Activated CD4-positive, alpha-beta T cell treated with anti-CD3 and anti-CD28 coated beads, Interleukin-2, Interleukin-4, amounts not matched to agents 100 ng/mL and 50 ng/mL, durations not matched to agents 16 hours and 8 hours (primary cell): ENCODE results near the gene FGF2.
"Not testable (repeated sequence)": the region's sequence is repeated elsewhere in the genome, so short reads cannot be mapped to it uniquely, and the experiment has no call there.

Experiments
- DNase-seq: peaks from one replicate; pipeline ENCODE4 v3.0.0-alpha.2; 2020; ENCODE audit warnings: low spot score

FGF2 gene

DNA sequence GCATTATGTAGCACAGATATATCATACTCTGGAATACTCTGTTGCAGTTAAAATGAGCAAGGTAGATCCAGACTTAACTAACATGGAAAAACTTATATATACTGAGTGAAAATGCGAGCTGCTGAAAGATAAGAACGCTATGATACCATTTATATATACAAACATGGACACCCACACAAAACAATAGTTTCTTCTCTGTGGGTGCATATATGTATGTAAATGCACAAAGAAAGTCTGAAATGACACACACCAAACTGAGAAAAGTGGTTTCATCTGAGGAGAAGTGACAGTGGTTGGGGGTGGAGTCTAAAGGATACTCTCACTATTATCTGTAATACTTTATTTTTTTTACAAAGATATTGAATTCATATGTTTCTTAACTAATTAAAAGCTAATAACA lies 12.2 kb upstream of the FGF2 start:
- DNase-seq = peak; percentile 69

DNA sequence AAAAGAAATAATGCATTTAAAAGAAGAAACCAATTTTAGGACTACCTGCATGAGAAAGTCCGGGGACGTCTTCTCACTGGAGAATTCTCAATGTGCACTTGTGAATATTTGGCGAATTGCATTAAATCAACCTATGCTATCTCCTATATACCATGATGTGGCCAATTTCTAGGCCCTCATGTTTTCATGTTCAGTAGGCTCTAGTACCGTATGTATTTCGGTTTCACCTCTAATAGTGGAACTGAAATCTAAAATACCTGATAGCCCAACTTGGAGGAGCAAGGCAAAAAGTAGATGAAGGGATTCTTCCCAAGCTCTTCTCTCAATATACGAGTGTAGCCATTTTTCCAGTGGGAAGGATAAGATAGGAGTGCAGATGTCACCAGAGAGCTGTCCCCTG lies 11.4 kb upstream of the FGF2 start:
- DNase-seq = no peak

DNA sequence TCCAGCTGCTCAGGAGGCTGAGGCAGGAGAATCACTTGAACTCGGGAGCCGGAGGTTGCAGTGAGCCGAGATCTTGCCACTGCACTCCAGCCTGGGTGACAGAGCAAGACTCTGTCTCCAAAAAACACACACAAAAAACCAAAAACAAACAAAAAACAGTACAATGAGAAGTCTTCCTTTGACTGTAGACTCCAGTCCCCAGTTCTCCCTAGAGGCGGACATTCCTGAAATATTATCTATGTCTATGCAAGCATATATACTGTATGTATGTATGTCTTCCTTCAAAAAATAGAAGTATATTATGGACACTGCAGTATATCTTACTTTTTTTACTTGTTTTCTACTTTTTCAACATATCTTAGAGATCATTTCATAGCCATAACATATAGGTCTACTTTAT lies 10.2 kb upstream of the FGF2 start:
- DNase-seq = no peak

DNA sequence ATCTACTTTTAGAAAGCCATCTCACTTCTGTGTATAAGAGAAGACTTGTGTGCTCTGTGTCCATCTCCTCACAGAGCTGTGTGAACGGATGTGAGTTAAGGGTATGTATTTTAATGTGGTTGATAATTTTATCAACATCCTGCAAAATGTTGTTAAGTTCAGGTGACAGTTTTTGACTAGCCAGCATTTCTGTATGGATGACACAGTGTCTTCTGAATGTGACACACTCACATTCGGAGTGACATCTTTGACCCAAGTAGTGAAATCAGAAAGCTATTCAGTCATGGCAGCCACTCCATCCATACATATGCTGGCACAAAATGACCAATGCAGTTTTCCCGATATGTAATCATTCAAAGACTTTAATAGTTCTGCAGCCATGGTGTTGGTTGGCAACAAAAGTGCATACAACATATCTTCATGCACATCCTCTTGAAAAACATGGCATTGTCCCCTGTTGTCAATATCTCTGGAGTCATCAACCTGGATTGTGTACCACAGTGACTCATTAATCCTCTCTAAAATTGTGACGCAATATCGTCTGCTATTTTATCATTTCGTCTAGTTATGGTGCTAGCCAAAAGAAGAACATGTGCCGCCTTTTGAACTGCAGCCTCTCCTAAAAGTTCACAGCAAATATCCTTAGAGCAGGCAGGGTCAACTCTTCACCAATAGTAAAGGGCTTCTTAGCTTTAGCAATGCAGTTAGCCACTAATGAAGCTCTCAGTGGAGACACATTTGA lies 6.8 kb upstream of the FGF2 start:
- no peak for DNase-seq

DNA sequence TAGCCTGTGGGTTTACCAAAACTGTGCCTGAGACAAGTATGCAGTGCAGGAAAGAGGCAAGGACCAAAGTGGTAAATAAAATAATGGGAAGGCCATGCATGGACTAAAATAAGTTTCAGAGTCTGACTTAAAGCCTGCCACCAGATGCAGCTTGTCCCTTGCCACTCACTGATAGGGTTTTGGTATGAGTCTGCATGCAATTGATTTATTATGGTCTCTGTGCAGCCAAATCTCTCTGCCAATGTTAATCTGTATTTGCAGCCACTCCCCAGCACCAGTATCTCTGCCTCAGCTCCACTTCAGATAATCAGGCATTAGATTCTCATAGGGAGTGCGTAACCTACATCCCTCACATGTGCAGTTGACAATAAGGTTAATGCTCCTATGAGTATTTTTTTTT lies 5.5 kb upstream of the FGF2 start:
- DNase-seq = no peak

DNA sequence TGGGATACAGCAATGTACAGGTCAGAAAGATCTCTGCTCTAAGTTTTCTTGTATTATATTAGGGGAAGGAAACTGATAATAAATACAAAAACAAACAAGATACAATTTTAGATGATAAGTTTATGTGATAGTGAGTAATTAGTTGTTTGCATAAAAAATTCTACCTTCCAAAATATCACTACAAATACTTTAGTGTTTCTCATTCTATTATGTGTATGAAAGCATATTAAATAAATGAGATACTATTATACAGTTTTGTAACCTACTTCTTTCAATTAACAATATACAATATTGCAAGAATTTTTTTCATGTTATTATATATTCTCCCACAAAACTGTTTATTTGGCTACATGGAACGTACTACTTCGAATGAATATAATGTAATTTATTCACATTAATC lies 4.2 kb upstream of the FGF2 start:
- DNase-seq = no peak

DNA sequence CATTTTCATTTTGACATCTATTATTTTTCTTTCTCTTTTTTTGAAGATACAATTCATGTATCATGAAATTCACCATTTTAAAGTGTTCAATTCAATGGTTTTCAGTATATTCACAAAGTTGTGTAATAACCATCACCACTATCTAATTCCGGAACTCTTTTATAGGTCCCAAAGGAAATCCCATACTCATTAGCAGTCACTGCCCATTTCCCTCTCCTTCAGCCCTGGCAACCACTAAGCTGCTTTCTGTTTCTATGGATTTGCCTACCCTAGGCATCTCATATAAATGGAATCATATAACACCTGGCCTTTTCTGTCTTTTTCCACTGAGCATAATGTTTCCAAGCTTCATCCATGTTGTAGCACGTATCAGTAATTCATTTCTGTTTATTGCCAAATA lies 3.2 kb upstream of the FGF2 start:
- no peak for DNase-seq

DNA sequence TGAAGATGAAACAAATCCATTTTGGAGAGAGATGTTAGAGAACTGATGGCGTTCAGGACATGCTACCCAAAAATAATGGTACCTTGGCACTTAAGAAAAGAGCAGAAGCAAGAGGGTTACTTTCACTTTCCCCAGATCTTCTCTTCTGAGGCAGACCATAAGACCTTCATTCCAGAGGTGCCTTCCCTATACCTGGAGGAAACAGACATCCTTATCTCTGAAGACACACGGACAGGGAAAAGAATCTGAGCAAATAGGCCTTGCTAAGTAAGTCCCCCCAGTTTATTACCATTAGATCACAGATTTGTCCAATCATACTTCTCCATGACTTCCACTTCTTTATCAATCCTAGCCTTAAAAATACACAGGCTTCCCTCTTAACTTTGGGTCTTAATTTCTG lies 2.0 kb upstream of the FGF2 start:
- no peak for DNase-seq

DNA sequence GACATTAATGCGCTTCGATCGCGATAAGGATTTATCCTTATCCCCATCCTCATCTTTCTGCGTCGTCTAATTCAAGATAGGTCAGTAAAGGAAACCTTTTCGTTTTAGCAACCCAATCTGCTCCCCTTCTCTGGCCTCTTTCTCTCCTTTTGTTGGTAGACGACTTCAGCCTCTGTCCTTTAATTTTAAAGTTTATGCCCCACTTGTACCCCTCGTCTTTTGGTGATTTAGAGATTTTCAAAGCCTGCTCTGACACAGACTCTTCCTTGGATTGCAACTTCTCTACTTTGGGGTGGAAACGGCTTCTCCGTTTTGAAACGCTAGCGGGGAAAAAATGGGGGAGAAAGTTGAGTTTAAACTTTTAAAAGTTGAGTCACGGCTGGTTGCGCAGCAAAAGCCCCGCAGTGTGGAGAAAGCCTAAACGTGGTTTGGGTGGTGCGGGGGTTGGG lies 528 bp upstream of the FGF2 start:
- DNase-seq = no peak

DNA sequence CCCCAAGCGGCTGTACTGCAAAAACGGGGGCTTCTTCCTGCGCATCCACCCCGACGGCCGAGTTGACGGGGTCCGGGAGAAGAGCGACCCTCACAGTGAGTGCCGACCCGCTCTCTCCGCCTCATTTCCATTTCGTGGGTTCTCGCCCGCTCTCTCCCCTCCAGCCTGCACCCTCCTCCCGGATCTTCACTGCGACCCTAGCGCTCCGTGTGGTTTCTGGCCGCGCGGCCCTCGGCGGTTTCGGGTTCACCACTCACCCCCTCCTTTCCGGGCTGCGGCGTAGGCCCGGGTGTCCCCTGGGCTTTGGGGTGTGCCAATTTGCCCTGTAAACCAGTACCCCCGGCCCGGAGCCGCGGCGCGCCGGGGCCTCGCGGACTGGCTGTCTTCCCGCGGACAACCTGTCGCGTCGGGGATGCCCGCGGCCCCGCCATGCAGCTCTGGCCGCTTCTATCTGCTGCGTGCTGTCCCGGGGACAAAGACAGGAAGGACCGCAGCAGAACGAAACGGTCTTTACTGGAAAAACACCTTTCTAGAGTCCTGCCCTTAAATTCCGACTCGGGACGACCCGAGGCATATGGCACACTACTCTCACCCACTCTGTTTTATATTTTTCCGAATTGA lies 737 bp downstream of the FGF2 start:
- peak; percentile 39 for DNase-seq

DNA sequence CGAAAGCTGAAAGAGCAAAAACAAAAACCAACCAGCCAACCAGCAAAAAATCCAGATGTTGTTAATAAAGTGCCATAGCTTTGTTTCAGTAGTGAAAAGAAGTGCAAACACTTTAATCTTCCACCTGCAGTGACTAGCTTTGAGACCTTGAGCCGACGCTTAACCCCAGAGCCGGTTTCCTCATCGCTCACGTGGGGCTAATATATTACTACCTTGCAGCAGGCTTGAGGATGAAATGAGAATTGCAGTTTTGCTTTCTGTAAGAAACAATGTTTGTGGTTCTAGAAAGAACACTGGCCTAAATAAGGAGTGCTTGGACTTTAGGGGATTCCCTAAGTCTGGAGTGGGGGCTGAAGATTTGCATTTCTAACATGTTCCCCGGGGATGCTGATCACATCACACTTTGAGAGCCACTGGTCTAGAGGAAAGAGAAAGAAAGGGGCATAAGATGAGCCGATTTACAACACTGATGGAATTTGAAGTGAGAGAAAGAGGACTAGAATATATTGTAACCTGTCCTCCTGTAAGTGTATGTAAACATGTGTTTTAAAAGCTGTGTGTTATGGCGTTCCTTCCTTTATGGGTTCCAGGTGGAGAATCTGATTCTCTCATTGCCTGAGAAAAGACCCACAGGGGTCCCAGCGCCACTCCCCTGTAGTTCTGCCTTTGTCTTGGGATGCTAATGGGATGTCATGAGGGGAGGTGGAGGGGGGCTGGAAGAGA lies 1.4 kb downstream of the FGF2 start:
- peak; percentile 72 for DNase-seq

DNA sequence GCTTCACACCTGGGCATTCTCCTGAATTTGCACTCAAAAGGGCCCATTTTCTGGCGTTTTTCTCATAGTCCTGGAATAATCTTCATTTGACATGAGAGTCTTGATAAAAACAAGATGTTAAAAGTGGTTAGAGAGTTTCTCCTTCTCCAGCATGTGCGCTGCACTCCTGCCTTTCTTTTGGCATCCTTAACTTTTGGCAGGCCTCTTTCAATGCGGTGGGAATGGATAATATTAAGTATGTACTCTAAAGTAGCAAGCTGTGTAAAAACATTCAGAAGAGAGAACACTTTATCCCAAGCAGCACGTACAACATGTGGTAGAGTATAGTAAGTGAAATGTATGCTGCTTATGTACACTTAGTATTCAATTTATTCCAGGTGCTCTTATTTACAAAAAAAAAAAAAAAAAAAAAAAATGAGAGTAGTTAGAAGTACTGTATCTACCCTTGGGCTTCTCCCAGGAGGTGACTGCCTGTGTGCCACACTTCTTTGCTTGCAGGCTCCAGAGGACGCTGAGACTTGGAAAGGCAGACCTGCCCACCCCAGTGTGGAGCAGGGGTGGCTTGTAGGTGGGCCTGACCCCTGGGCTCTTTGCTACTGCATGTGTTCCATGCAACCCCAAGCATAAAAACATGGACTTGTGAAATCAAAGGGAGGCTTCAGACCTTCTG lies 3.9 kb downstream of the FGF2 start:
- no peak for DNase-seq

DNA sequence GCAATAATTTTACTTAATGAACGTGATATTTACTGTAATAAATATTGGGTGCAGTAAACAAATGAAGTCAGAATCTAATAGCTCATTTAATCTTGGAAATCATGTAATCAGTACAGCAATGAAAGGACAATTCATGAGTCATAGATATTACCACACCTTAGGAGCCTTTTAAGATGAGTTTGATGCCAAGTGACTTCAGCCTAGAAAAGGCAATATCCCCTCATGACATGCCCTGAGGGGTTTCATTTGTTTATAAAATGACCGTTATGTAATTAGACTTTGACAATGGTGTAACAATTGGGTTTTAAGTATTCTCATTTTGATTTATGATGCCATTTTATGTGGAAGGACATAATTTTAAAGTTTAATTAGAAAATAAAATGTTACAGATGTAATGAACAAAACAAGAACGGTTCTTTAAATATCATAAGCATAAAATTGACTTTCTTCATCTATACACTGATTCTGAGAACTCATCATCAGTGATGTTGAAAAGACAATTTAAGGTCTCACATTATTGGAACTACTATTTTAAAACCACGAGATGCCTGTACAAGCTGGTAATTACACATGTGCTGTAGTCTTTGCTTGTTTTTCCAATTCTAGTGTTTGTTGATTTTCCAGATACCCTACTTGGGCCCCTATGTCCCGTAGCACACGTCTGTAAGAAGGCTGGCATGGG lies 5.0 kb downstream of the FGF2 start:
- no peak for DNase-seq

DNA sequence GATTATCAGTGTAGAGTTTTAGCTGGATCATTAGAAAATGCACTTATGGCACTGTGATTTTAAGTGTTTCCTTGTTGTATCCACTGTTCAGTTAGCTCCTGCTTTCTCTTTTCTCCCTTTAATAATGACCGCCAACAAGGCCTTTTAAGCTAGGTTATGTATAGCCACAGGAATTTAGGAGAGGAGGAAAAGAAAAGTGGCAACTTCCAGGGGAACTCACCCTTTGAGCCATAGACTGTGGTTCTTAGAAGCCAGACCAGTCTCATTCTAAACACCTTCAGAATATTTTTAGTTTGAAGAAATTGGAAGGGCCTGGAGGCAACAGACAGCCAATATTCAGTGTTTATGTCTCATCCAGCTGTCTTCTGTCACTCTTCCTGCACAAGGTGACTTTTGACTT lies 6.1 kb downstream of the FGF2 start:
- no peak for DNase-seq

DNA sequence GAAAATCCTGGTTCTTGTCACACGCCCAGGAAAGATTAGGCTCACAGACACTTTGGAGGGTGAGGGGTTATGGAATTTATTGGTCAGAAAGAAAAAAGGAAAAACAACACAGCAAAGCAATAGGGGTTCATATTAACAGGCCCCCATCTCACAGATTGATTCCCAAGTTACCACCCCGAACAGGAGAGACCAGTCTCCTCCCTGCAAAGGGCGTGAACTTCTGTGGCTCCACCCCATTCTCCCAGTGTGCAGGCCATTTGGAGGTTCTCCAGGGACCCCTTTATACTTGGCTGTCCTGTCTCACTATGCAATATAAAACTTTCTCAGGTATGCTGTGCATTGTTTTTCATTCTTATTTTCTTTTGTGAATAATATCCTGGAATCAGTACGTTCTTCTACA lies 7.4 kb downstream of the FGF2 start:
- DNase-seq = no peak

DNA sequence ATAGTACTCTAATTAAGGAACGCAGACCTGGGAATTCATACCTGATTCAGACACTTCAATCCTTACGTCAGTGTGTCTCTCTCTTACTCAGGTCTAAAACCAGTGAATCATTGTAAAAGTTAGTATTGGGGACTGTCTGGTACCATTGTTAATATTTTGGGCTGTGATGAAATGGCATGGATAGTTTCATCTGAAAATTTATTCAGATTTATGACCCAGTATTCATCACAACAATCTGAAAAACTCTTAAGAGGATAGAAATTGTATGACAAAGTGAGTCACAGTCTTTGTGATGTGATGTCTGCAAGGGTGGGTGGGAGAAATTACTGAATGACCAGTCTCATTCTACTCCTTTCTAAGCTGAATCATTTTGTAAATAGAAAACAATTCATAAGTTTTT lies 10.3 kb downstream of the FGF2 start:
- no peak for DNase-seq

DNA sequence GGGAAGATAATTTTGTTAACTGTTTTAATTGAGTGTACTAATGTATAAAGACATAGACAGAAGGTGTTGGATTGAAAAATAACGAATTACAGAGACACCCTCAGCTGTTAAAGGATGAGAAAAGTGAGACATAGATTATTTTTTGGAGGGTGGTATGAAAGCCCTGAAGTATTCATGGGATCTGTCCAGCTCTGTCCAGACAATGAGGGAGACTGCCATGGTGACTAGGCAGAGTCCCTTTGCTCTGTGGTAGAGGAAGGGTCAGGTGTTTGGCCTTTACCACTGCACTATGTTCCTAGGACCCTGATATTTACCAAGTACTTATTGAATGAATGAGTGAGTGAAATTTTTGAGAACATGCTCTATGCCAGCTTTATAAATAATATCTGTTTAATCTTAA lies 11.4 kb downstream of the FGF2 start:
- no peak for DNase-seq

DNA sequence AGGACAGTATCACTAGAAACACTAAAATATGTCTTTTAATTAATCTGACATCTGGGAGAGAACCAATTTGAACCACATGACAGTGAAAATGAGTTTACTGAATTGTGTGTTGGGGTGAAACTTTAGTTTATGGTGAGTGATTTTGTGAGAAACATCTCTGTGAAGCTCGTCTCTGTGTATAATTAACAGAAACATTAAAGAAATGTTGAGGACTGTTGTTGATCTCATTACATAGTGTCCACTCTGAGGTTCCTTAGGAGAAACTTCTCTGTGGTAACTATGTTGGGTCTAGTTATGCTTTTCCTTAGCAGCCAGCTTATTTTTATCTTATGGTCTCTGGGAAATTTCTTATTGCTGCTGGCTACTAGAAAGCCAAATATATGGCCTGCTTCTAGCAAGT lies 15.8 kb downstream of the FGF2 start:
- DNase-seq = no peak

DNA sequence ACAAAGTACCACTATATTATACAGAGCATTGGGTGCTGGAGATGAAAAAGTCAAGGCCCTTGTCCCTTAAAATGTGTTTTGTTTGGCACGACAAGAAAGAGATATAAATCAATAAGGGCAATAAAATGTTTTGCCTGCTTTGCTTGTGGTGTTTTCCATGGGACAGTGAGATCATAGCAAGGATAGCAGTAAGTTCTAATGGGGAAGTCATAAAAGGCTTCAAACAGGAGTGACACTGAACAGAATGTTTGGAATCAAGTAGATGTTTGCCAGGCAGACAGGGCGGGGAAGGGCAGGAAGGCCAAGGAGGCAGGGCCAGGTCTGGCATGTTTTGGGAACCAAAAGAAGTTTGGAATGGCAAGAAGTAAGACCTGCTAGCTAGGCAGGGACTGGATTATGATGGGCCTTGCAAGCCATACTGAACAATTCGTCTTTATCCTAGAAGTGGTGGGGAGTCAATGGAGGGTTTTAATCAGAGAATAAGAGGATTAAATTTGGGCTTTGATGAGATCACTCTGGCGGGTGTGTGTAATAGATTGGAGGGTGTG lies 16.4 kb downstream of the FGF2 start:
- DNase-seq = no peak

DNA sequence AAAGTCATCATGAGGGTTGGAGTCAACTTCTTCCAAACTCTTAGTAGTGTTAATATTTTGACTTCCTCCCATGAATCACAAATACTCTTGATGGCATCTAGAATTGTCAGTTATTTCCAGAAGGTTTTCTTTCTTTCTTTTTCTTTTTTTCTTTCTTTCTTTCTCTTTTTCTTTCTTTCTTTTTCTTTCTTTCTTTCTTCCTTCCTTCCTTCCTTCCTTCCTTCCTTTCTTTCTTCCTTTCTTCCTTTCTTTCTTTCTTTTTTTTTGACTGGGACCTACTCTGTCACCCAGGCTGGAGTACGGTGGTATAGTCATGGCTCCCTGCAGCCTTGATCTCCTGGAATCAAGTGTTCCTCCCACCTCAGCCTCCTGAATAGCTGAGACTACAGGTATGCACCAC lies 17.8 kb downstream of the FGF2 start:
- DNase-seq = not testable (repeated sequence)

DNA sequence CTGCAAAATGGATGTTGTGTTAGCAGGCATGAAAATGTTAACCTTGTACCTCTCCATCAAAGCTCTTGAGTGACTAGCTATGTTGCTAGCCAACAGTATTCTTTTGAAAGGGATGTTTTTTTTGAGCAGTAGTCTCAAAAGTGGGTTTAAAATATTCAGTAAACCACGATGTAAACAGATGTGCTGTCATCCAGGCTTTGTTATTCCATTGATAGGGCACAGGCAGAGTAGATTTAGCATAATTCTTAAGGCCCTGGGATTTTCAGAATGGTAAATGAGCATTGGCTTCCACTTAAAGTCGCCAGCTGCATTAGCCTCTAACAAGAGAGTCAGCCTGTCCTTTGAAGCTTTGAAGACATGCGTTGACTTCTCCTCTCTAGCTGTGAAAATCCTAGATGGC lies 18.4 kb downstream of the FGF2 start:
- DNase-seq = no peak

DNA sequence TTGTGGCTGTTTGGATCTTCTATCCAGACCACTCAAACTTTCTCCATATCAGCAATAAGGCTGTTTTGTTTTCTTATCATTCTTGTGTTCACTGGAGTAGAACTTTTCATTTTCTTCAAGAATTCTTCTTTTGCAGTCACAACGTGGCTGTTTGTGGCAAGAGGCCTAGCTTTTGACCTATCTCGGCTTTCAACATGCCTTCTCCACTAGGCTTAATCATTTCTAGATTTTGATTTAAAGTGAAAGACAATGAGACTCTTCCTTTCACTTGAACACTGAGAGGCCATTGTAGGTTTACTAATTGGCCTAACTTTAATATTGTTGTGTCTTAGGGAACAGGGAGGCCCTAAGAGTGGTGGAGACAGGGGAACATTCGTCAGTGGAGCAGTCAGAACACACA lies 19.1 kb downstream of the FGF2 start:
- DNase-seq = peak; percentile 36
